Lower lobe of right lung (tissue), 2 donors: ENCODE results near the gene DCDC1. TPM values are rescaled to one million over a fixed set of nuclear protein-coding genes. Genes with fewer than 3 reads are reported as not detected.

Experiments used
- ATAC-seq, 2 donors: fragments of 200-7000 bp; cut with Tn5 transposase; one replicate each; pipeline ENCODE4 v1.9.1; 2020 to 2022; ENCODE audit warnings: mild to moderate bottlenecking in 2 of 2, moderate library complexity in 2 of 2
- DNase-seq: peaks from one replicate; pipeline ENCODE4 v3.0.0-alpha.2; 2020
- H3K27ac ChIP-seq: fragments of 200-600 bp; one replicate; pipeline ENCODE4 v1.8.0; 2022
- H3K27me3 ChIP-seq: fragments of 200-600 bp; one replicate; pipeline ENCODE4 v1.8.0; 2022; ENCODE audit warnings: low read depth
- H3K36me3 ChIP-seq: fragments of 200-600 bp; one replicate; pipeline ENCODE4 v1.8.0; 2022; ENCODE audit warnings: mild to moderate bottlenecking
- H3K4me1 ChIP-seq: fragments of 200-600 bp; one replicate; pipeline ENCODE4 v1.8.0; 2022
- H3K4me3 ChIP-seq: fragments of 200-600 bp; one replicate; pipeline ENCODE4 v1.8.0; 2022; ENCODE audit warnings: mild to moderate bottlenecking
- H3K9me3 ChIP-seq: fragments of 200-600 bp; one replicate; pipeline ENCODE4 v1.8.0; 2022
- intact Hi-C: fragments of 100-400 bp; cut with DNase I; formaldehyde crosslinking; loops from one replicate; pipeline ENCODE4 v1.11.0; 2022
- total RNA-seq: library from RNA; stranded (reverse); fragmentation: NEBNext Ultra II Directional; extraction: Animal tissue kit (Norgen Biotek cat#: 25700); gene quantifications from one replicate; pipeline ENCODE4 v1.2.1, GENCODE V29; 2021
- TF ChIP-seq, protein P1 (sequence below): fragments of 200-600 bp; IDR thresholded peaks from one replicate; pipeline ENCODE4 v1.8.0; 2022; ENCODE audit warnings: antibody characterized with exemption, mild to moderate bottlenecking
- donor health status: DM: no; HTN: yes; CAD: no; lungs with severe emphysema.

DCDC1 gene
- total RNA-seq, 1 donor from 2014 or later: 4.1 TPM

GRCh38 chr11:31019786-31020185, 349.8 kb downstream of the DCDC1 start:
- DNase-seq (no peak), ATAC-seq (no peak)
- TF ChIP-seq, protein P1, sequence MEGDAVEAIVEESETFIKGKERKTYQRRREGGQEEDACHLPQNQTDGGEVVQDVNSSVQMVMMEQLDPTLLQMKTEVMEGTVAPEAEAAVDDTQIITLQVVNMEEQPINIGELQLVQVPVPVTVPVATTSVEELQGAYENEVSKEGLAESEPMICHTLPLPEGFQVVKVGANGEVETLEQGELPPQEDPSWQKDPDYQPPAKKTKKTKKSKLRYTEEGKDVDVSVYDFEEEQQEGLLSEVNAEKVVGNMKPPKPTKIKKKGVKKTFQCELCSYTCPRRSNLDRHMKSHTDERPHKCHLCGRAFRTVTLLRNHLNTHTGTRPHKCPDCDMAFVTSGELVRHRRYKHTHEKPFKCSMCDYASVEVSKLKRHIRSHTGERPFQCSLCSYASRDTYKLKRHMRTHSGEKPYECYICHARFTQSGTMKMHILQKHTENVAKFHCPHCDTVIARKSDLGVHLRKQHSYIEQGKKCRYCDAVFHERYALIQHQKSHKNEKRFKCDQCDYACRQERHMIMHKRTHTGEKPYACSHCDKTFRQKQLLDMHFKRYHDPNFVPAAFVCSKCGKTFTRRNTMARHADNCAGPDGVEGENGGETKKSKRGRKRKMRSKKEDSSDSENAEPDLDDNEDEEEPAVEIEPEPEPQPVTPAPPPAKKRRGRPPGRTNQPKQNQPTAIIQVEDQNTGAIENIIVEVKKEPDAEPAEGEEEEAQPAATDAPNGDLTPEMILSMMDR: no peak
- H3K4me3 ChIP-seq: no peak overlapping the region
- no peaks in the 10 kb centered on the region for H3K9me3 ChIP-seq
- no peaks in the 10 kb centered on the region for H3K4me1 ChIP-seq
- no peaks in the 10 kb centered on the region for H3K36me3 ChIP-seq
- no peaks in the 10 kb centered on the region for H3K27me3 ChIP-seq
- no peak overlapping the region for H3K27ac ChIP-seq
- intact Hi-C loops: no loop called here

DNA sequence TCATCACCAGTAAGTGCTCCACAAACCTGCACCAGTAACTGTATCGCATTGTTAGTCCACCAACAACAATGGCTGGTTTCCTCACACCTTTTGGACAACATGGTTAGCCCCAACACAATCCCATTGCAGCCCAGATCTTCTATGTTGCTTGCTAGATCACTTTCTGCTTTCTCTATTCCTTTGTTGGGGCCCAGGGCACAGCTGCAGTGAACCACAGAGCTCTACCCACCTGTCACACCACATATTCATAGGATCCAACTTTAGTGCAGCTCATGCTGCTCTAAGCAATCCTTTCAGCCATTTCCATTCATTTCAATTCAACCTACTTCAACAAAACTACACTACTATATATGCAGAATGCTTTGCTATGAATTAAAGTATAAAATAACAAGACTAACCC, 364.3 kb downstream of the DCDC1 start:
- Histone ChIP-seq H3K4me1 (no peaks in the 10 kb centered on the region), H3K4me3 (no peak overlapping the region), H3K9me3 (no peaks in the 10 kb centered on the region), H3K27me3 (no peaks in the 10 kb centered on the region), H3K36me3 (no peaks in the 10 kb centered on the region), H3K27ac (no peak overlapping the region)
- DNase-seq (no peak), ATAC-seq (no peak)
- TF ChIP-seq, protein P1: no peak
- intact Hi-C loops: no loop called here

DNA sequence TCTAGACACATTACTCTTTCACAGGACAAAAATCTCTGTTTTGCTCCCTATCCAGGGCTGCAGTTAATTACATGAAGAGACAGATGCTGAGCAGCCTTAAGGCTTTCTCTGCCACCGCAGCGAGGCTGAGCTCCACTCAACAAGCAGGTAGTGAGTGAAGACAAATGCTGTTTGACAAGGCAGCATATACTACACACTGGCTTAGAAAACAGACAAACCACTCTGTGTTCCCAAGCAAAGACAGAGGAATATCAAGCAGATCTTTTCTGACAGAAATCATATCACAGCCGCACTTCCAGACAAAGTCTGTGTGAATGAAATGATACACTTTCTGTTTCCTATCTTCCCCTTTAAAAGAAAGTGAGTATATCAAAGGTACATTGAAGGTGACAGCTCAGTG, 368.1 kb downstream of the DCDC1 start:
- DNase-seq: no peak
- intact Hi-C loops: no loop called here
- no peak overlapping the region for H3K4me3 ChIP-seq
- no peak for ATAC-seq
- H3K27ac ChIP-seq: no peak overlapping the region
- TF ChIP-seq, protein P1: no peak
- no peaks in the 10 kb centered on the region for H3K9me3 ChIP-seq
- no peaks in the 10 kb centered on the region for H3K36me3 ChIP-seq
- no peaks in the 10 kb centered on the region for H3K27me3 ChIP-seq
- no peaks in the 10 kb centered on the region for H3K4me1 ChIP-seq

DNA sequence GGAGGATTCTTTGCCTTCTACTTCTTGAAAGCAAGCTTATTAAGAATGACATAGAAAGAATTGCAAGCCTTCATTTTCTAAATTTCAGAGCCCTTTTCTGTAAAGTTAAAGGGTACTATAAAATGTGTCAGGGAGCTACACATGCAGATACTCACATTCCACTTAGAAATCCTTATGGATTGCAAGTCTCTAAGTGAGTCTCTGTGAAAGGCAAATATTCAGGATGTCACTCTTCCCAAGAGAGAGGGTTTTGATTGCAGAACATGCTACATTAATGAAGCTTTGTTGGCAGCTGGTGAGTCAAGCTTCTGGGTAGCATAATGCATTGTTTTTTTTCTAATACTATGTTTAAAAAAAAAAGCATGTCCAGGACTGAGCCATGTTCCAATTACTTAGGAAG, 369.2 kb downstream of the DCDC1 start:
- intact Hi-C loops: no loop called here
- no peaks in the 10 kb centered on the region for H3K27me3 ChIP-seq
- no peak for ATAC-seq
- H3K4me3 ChIP-seq: no peak overlapping the region
- H3K36me3 ChIP-seq: no peaks in the 10 kb centered on the region
- TF ChIP-seq, protein P1: no peak
- DNase-seq: no peak
- H3K9me3 ChIP-seq: no peaks in the 10 kb centered on the region
- no peak overlapping the region for H3K27ac ChIP-seq
- H3K4me1 ChIP-seq: no peaks in the 10 kb centered on the region

GRCh38 chr11:30992513-30992849, 377.1 kb downstream of the DCDC1 start:
- DNase-seq (no peak), ATAC-seq (no peak)
- H3K4me1 ChIP-seq: no peaks in the 10 kb centered on the region
- H3K27ac ChIP-seq: no peak overlapping the region
- H3K9me3 ChIP-seq: no peaks in the 10 kb centered on the region
- no peaks in the 10 kb centered on the region for H3K36me3 ChIP-seq
- H3K4me3 ChIP-seq: no peak overlapping the region
- TF ChIP-seq, protein P1: no peak
- H3K27me3 ChIP-seq: no peaks in the 10 kb centered on the region
- intact Hi-C loops: no loop called here
